ENCODE data around the gene AFF4. TPM values are rescaled to one million over a fixed set of nuclear protein-coding genes. Genes with fewer than 3 reads are reported as not detected.
"Not testable (repeated sequence)": the region's sequence is repeated elsewhere in the genome, so short reads cannot be mapped to it uniquely, and the experiment has no call there.

Gene AFF4
- total RNA-seq, 2 experiments from 2014 or later, result 97.9 to 103 TPM

DNA sequence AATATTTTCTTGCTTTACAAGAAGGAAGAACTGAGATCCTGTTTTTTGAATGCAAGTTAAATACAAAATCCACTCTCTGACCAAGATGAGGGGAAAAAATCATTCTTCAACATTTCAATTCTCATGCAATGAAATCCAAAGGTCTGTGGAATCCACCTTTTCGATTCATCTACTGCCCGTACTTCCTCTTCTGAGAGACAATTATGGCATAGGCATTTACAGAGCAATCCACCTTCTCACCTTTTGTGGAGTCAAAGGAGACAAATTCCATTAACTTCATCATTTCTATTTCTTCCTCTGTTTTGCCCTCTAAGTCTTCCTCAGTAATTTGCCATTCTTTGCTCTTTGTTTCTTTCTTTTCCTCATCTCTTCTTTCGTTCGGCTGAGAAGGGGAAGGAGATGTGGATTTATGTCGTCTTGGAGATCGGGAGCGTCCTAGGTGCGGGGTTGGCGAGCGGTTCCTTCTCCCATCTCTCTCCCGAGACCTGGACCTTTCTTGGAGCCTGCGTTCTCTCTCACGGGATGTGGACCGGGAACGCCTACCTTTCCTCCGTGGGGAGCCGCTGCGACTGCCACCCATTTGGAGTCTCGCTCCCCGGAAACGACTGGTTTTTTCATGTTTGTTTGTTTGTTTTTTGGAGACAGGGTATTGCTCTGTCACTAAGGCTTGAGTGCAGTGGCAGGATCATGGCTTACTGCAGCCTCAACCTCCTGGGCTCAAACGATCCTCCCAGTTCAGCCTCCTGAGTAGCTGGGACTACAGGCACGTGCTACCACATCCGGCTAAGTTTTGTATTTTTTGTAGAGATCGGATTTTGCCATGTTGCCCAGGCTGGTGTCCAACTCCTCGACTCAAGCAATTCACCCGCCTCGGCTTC is 24.3 kb upstream of the AFF4 start:
- TF ChIP-seq, protein P1, sequence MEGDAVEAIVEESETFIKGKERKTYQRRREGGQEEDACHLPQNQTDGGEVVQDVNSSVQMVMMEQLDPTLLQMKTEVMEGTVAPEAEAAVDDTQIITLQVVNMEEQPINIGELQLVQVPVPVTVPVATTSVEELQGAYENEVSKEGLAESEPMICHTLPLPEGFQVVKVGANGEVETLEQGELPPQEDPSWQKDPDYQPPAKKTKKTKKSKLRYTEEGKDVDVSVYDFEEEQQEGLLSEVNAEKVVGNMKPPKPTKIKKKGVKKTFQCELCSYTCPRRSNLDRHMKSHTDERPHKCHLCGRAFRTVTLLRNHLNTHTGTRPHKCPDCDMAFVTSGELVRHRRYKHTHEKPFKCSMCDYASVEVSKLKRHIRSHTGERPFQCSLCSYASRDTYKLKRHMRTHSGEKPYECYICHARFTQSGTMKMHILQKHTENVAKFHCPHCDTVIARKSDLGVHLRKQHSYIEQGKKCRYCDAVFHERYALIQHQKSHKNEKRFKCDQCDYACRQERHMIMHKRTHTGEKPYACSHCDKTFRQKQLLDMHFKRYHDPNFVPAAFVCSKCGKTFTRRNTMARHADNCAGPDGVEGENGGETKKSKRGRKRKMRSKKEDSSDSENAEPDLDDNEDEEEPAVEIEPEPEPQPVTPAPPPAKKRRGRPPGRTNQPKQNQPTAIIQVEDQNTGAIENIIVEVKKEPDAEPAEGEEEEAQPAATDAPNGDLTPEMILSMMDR (IDR thresholded peaks at IDR 0.05), result no peak
- ChIA-PET POLR2A (no interaction called here), CTCF (no interaction called here)
- Histone ChIP-seq H3K4me3 (ENCODE audit: low read length) (no peak overlapping the region), H3K27ac (ENCODE audit: low read depth in 1 of 2, low read length in 2 of 2) (no peak overlapping the region), H3K27me3 (ENCODE audit: control insufficient read depth in 1 of 2, insufficient read depth in 2 of 2, low read length in 2 of 2) (no peaks in the 10 kb centered on the region), H3K36me3 (ENCODE audit: insufficient read depth, low read length) (no peaks in the 10 kb centered on the region), H3K9me3 (ENCODE audit: control insufficient read depth in 1 of 2, insufficient read depth in 1 of 2, low read length in 2 of 2) (no peaks in the 10 kb centered on the region), H3K4me1 (ENCODE audit: insufficient read depth, low read length) (no peaks in the 10 kb centered on the region)
- H3K36me3 Mint-ChIP-seq (ENCODE audit: low read depth), result no peaks in the 10 kb centered on the region
- DNase-seq (no peak), ATAC-seq (ENCODE audit: poor library complexity) (no peak)
- H3K9me3 Mint-ChIP-seq, result no peaks in the 10 kb centered on the region
- no peak overlapping the region for H3K27ac Mint-ChIP-seq
- no peaks in the 10 kb centered on the region for H3K4me1 Mint-ChIP-seq (ENCODE audit: low read depth)
- no peak overlapping the region for H3K4me3 Mint-ChIP-seq
- no peaks in the 10 kb centered on the region for H3K27me3 Mint-ChIP-seq
- intact Hi-C loops (cut with DNase I, micrococcal nuclease), result no loop called here

DNA sequence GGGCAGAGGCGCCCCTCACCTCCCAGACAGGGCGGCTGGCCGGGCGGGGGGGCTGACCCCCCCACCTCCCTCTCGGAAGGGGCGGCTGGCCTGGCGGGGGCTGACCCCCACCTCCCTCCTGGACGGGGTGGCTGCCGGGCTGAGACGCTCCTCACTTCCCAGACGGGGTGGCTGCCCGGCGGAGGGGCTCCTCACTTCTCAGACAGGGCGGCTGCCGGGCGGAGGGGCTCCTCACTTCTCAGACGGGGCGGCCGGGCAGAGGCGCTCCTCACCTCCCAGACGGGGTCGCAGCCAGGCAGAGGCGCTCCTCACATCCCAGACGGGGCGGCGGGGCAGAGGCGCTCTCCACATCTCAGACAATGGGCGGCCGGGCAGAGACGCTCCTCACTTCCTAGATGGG is 19.5 kb upstream of the AFF4 start:
- H3K9me3 ChIP-seq (ENCODE audit: control insufficient read depth in 1 of 2, insufficient read depth in 1 of 2, low read length in 2 of 2); H3K4me3 ChIP-seq (ENCODE audit: low read length); ATAC-seq (ENCODE audit: poor library complexity); H3K27ac Mint-ChIP-seq; H3K27me3 Mint-ChIP-seq; POLR2A ChIA-PET; intact Hi-C loops (cut with DNase I, micrococcal nuclease); H3K9me3 Mint-ChIP-seq; H3K4me3 Mint-ChIP-seq; H3K36me3 ChIP-seq (ENCODE audit: insufficient read depth, low read length); CTCF ChIA-PET; H3K27me3 ChIP-seq (ENCODE audit: control insufficient read depth in 1 of 2, insufficient read depth in 2 of 2, low read length in 2 of 2); DNase-seq; H3K27ac ChIP-seq (ENCODE audit: low read depth in 1 of 2, low read length in 2 of 2); H3K4me1 ChIP-seq (ENCODE audit: insufficient read depth, low read length); H3K4me1 Mint-ChIP-seq (ENCODE audit: low read depth); H3K36me3 Mint-ChIP-seq (ENCODE audit: low read depth): not testable (repeated sequence)

- TF ChIP-seq, protein P1 (IDR thresholded peaks at IDR 0.05), result no peak
Measured at GRCh38 chr5:132981288-132981687, 17.9 kb upstream of the AFF4 start.

DNA sequence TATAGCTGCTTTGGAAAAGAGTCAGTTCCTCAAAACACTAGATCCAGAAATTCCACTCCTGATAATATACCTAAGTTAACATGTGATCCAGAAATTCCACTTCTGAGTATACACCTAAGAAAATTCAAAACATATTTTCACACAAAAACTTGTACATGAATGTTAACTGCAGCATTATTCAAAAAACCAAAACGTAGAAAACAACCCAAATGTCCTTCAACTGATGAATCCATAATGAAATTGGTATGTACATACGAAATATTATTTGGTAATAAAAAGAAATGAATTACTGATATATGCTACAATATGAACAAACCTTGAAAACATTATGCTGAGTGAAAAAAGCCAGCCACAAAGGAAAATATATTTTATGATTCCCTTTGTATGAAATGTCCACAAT is 16.5 kb upstream of the AFF4 start:
- Mint-ChIP-seq H3K4me1 (ENCODE audit: low read depth) (no peaks in the 10 kb centered on the region), H3K36me3 (ENCODE audit: low read depth) (no peaks in the 10 kb centered on the region), H3K27ac (no peak overlapping the region), H3K27me3 (peaks cover 4% of the 10 kb centered on the region), H3K4me3 (no peak overlapping the region), H3K9me3 (peaks cover 5% of the 10 kb centered on the region)
- POLR2A ChIA-PET, result no interaction called here
- ATAC-seq (ENCODE audit: poor library complexity), result no peak
- H3K4me3 ChIP-seq (ENCODE audit: low read length), result no peak overlapping the region
- H3K9me3 ChIP-seq (ENCODE audit: control insufficient read depth in 1 of 2, insufficient read depth in 1 of 2, low read length in 2 of 2), result peaks cover 0 to 14% of the 10 kb centered on the region in 2 experiments
- H3K36me3 ChIP-seq (ENCODE audit: insufficient read depth, low read length), result no peaks in the 10 kb centered on the region
- no peaks in the 10 kb centered on the region for H3K27me3 ChIP-seq (ENCODE audit: control insufficient read depth in 1 of 2, insufficient read depth in 2 of 2, low read length in 2 of 2)
- no peaks in the 10 kb centered on the region for H3K4me1 ChIP-seq (ENCODE audit: insufficient read depth, low read length)
- CTCF ChIA-PET, result no interaction called here
- no peak overlapping the region for H3K27ac ChIP-seq (ENCODE audit: low read depth in 1 of 2, low read length in 2 of 2)
- TF ChIP-seq, protein P1 (IDR thresholded peaks at IDR 0.05), result no peak
- DNase-seq, result no peak
- intact Hi-C loops (cut with DNase I, micrococcal nuclease), result no loop called here

More at GRCh38 chr5:132981288-132981687, 17.9 kb upstream of the AFF4 start:
- CTCF ChIA-PET, result no interaction called here
- Mint-ChIP-seq H3K27me3 (peaks cover 4% of the 10 kb centered on the region), H3K27ac (no peak overlapping the region), H3K4me3 (no peak overlapping the region), H3K36me3 (ENCODE audit: low read depth) (no peaks in the 10 kb centered on the region), H3K4me1 (ENCODE audit: low read depth) (no peaks in the 10 kb centered on the region), H3K9me3 (peaks cover 4% of the 10 kb centered on the region)
- Histone ChIP-seq H3K4me3 (ENCODE audit: low read length) (no peak overlapping the region), H3K9me3 (ENCODE audit: control insufficient read depth in 1 of 2, insufficient read depth in 1 of 2, low read length in 2 of 2) (peaks cover 0 to 10% of the 10 kb centered on the region in 2 experiments), H3K4me1 (ENCODE audit: insufficient read depth, low read length) (no peaks in the 10 kb centered on the region), H3K27ac (ENCODE audit: low read depth in 1 of 2, low read length in 2 of 2) (no peak overlapping the region), H3K36me3 (ENCODE audit: insufficient read depth, low read length) (no peaks in the 10 kb centered on the region), H3K27me3 (ENCODE audit: control insufficient read depth in 1 of 2, insufficient read depth in 2 of 2, low read length in 2 of 2) (no peaks in the 10 kb centered on the region)
- POLR2A ChIA-PET, result no interaction called here
- ATAC-seq (ENCODE audit: poor library complexity) (no peak), DNase-seq (no peak)
- intact Hi-C loops (cut with DNase I, micrococcal nuclease), result no loop called here

Measured in CD4-positive, alpha-beta T cell (primary cell).